Measurements from ENCODE around the gene MSI2. TPM values are rescaled to one million over a fixed set of nuclear protein-coding genes. Genes with fewer than 3 reads are reported as not detected.

MSI2 gene
- total RNA-seq, 2 donors from 2014 or later: 30.1 to 41.1 TPM

- H3K4me1 ChIP-seq: peaks cover 0 to 44% of the 10 kb centered on the region in 2 donors
- H3K36me3 ChIP-seq: no peaks in the 10 kb centered on the region
- no peak overlapping the region for H3K4me3 ChIP-seq
- DNase-seq (ENCODE audit: low spot score): no peak
- H3K9me3 ChIP-seq: no peaks in the 10 kb centered on the region
- H3K27ac ChIP-seq: no peak overlapping the region
- H3K27me3 ChIP-seq: no peaks in the 10 kb centered on the region
- TF ChIP-seq CTCF (IDR thresholded peaks at IDR 0.05): no peak
Measured at GRCh38 chr17:57284583-57284982, 28.3 kb downstream of the MSI2 start.

DNA sequence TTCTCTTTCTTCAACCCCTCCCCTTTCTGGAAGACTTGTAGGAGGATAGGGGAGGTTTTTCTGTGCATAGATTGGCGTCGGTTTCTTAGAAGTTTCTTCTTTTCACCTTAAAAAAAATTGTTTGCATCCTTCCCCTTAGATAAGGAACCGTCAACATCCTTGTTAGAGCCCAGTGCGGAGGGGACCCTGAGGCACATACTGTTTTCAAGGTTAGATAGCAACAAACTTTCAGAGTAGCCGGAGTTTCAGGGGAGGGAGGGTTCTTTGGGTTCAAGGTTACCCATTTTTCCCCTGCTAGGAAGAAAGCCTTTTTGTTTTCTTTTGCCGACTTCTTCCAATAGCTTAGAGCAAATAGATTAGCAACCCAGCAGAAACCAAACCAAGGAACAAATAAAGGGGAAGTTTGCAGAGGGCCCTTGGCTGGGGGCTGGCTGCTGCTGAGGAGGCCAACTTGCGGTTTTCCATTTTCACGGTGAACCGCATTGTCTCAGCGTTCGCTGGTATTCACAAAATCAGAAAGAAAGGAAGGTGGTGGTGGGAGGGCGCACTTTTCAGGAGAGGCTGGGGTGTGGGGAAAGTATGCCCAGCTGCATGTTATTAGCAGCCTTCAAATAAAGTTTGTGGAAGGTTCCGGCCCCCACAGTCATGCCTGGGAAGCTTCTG is 28.8 kb downstream of the MSI2 start:
- no peak overlapping the region for H3K4me3 ChIP-seq
- no peak for DNase-seq (ENCODE audit: low spot score)
- no peak overlapping the region for H3K27ac ChIP-seq
- H3K9me3 ChIP-seq: no peaks in the 10 kb centered on the region
- no peaks in the 10 kb centered on the region for H3K36me3 ChIP-seq
- no peak for TF ChIP-seq CTCF (IDR thresholded peaks at IDR 0.05)
- H3K4me1 ChIP-seq: peaks cover 0 to 49% of the 10 kb centered on the region in 2 donors
- H3K27me3 ChIP-seq: no peaks in the 10 kb centered on the region

DNA sequence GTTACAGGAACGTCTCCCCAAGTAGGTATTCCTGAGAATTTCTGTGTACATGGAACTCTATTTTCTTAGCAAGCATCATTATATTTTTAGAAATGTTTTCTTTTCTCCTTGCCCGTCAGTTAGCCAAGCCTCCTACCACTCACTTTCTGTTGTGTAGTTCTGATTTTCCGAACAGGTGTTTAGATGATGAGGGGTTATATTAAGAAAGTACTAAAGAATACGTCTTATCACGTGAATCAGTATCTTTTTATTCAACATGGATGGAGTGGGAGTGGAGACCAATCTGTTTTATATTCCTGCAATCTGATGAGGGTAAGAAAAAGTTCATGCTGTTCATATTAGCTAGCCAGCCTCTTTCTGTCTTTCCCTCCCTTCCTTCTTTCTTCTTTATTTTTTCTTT is 29.4 kb downstream of the MSI2 start:
- H3K27ac ChIP-seq: no peak overlapping the region
- H3K4me3 ChIP-seq: no peak overlapping the region
- peaks cover 0 to 50% of the 10 kb centered on the region in 2 donors for H3K4me1 ChIP-seq
- no peak for TF ChIP-seq CTCF (IDR thresholded peaks at IDR 0.05)
- H3K36me3 ChIP-seq: no peaks in the 10 kb centered on the region
- H3K9me3 ChIP-seq: no peaks in the 10 kb centered on the region
- H3K27me3 ChIP-seq: no peaks in the 10 kb centered on the region
- DNase-seq (ENCODE audit: low spot score): no peak

GRCh38 chr17:57286399-57287105 is 30.2 kb downstream of the MSI2 start:
- Histone ChIP-seq H3K27me3 (no peaks in the 10 kb centered on the region), H3K27ac (no peak overlapping the region), H3K36me3 (no peaks in the 10 kb centered on the region), H3K4me1 (peaks cover 0 to 43% of the 10 kb centered on the region in 2 donors), H3K4me3 (no peak overlapping the region), H3K9me3 (no peaks in the 10 kb centered on the region)
- no peak for DNase-seq (ENCODE audit: low spot score)
- no peak for TF ChIP-seq CTCF (IDR thresholded peaks at IDR 0.05)

- Histone ChIP-seq H3K9me3 (no peaks in the 10 kb centered on the region), H3K27ac (peak overlapping the region; percentile 50 to 70), H3K36me3 (no peaks in the 10 kb centered on the region), H3K4me3 (no peak overlapping the region), H3K27me3 (no peaks in the 10 kb centered on the region), H3K4me1 (peaks cover 0 to 33% of the 10 kb centered on the region in 2 donors)
- TF ChIP-seq CTCF (IDR thresholded peaks at IDR 0.05): no peak
- peak; percentile 70 for DNase-seq (ENCODE audit: low spot score)
Measured at GRCh38 chr17:57288040-57288772, 31.9 kb downstream of the MSI2 start.

Measured in right atrium auricular region (tissue), 2 donors.